NCI-H526 treated with DMSO at 0.1 percent for 48 hours (cell line): ENCODE results near the gene UBN1.
"Not testable (repeated sequence)": the region's sequence is repeated elsewhere in the genome, so short reads cannot be mapped to it uniquely, and the experiment has no call there.

ENCODE experiments used
- DNase-seq: peaks from one replicate; lab custom pipeline; 2025; lab: John Stamatoyannopoulos, UW

UBN1 gene

GRCh38 chr16:4888428-4889135 is 41.3 kb downstream of the UBN1 start:
- DNase-seq, result no peak

GRCh38 chr16:4890026-4890425 is 42.7 kb downstream of the UBN1 start:
- no peak for DNase-seq

- DNase-seq, result no peak
Measured at GRCh38 chr16:4890686-4891085, 43.4 kb downstream of the UBN1 start.

- no peak for DNase-seq
Measured at GRCh38 chr16:4891097-4891885, 44.0 kb downstream of the UBN1 start.

GRCh38 chr16:4891886-4892216 is 44.6 kb downstream of the UBN1 start:
- no peak for DNase-seq

GRCh38 chr16:4892361-4893102 is 45.3 kb downstream of the UBN1 start:
- no peak for DNase-seq

GRCh38 chr16:4893103-4893862 is 46.0 kb downstream of the UBN1 start:
- no peak for DNase-seq

GRCh38 chr16:4894276-4895150 is 47.2 kb downstream of the UBN1 start:
- DNase-seq, result no peak

- no peak for DNase-seq
Measured at GRCh38 chr16:4895366-4895765, 48.1 kb downstream of the UBN1 start.

GRCh38 chr16:4896761-4897160 is 49.5 kb downstream of the UBN1 start:
- not testable (repeated sequence) for DNase-seq

GRCh38 chr16:4897328-4897727 is 50.0 kb downstream of the UBN1 start:
- DNase-seq, result no peak

- DNase-seq, result no peak
Measured at GRCh38 chr16:4898811-4899473, 51.7 kb downstream of the UBN1 start.

- DNase-seq, result no peak
Measured at GRCh38 chr16:4899474-4899846, 52.2 kb downstream of the UBN1 start.

- DNase-seq, result no peak
Measured at GRCh38 chr16:4900036-4900435, 52.8 kb downstream of the UBN1 start.

- no peak for DNase-seq
Measured at GRCh38 chr16:4900750-4901149, 53.5 kb downstream of the UBN1 start.

GRCh38 chr16:4902038-4902437 is 54.8 kb downstream of the UBN1 start:
- no peak for DNase-seq

GRCh38 chr16:4904108-4904941 is 57.0 kb downstream of the UBN1 start:
- no peak for DNase-seq

- no peak for DNase-seq
Measured at GRCh38 chr16:4904942-4905615, 57.8 kb downstream of the UBN1 start.

GRCh38 chr16:4908854-4909401 is 61.6 kb downstream of the UBN1 start:
- no peak for DNase-seq
